Hepatocyte (in vitro differentiated cells): ENCODE results near the gene RCVRN.

Experiments
- CTCF ChIP-seq: fragments of 200-600 bp; sonication (generic); IDR thresholded peaks from 2 replicates; pipeline ENCODE4 v1.5.1; 2016; ENCODE audit warnings: antibody characterized with exemption, mild to moderate bottlenecking; ENCODE audit not compliant: poor library complexity
- EZH2 ChIP-seq: fragments of 200-600 bp; sonication (generic); IDR thresholded peaks from 2 replicates; pipeline ENCODE4 v1.6.1; 2016; ENCODE audit warnings: antibody characterized with exemption, mild to moderate bottlenecking, borderline replicate concordance
- EZH2phosphoT487 ChIP-seq: fragments of 200-600 bp; sonication (generic); IDR thresholded peaks from one replicate; pipeline ENCODE4 v1.6.1; 2018; ENCODE audit warnings: antibody characterized with exemption, mild to moderate bottlenecking, low read depth, moderate library complexity; ENCODE audit not compliant: unreplicated experiment, severe bottlenecking

DNA sequence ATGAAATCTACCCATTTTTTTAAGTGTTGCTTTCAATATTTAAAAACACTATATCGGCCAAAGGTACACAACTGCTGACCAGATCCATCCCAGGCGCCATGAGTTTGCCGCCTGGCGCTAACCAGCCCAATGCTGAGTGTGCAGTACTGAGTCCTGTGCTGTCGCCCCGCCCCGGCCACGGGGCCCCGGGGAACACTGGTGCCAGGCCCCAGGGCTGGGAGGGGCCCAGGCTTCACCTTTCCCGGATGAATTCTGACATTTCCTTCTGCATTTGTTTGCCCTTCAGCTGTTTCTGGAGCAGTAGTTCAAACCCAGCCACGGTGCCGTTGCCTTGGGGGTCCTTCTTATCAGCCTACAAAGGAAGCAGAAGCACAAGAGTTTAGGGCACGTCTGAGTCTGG lies 37.8 kb upstream of the RCVRN start:
- no peak for TF ChIP-seq EZH2phosphoT487
- TF ChIP-seq CTCF: no peak
- TF ChIP-seq EZH2: no peak
